GM21360 (cell line): ENCODE measurements around the gene SLC9B2.

ENCODE experiments used
- ATAC-seq: cut with Tn5 transposase; IDR thresholded peaks from one replicate; pipeline ENCODE4 v1.9.1; 2021; ENCODE audit warnings: mild to moderate bottlenecking, moderate library complexity; ENCODE audit not compliant: unreplicated experiment

SLC9B2 gene

GRCh38 chr4:103079621-103080020 is 3.1 kb upstream of the SLC9B2 start:
- ATAC-seq: no peak

GRCh38 chr4:103075894-103076746 is 441 bp downstream of the SLC9B2 start:
- peak; percentile 53 for ATAC-seq

DNA sequence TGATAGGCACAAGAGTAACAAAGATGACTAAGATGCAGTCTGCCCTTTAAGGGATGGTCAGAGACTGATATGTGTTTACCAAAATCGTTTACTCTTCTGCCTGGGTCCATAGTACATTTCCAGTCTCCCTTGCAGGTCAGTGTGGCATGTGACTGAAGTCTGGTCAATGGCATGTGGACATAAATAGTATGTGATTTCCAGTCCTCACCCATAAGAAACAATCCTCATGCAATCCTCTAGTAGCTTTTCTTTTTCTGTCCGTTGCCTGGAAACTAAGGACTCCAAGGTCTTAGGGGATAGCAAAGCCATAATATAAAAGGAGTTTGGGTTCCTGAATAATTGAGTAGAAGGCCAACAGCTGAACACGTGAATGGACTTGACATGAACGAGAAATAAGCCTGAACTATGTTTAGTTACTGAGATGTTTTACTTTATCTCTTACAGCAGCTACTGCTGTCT is 1.1 kb downstream of the SLC9B2 start:
- no peak for ATAC-seq

- no peak for ATAC-seq
Measured at GRCh38 chr4:103074744-103075434, 1.7 kb downstream of the SLC9B2 start.

DNA sequence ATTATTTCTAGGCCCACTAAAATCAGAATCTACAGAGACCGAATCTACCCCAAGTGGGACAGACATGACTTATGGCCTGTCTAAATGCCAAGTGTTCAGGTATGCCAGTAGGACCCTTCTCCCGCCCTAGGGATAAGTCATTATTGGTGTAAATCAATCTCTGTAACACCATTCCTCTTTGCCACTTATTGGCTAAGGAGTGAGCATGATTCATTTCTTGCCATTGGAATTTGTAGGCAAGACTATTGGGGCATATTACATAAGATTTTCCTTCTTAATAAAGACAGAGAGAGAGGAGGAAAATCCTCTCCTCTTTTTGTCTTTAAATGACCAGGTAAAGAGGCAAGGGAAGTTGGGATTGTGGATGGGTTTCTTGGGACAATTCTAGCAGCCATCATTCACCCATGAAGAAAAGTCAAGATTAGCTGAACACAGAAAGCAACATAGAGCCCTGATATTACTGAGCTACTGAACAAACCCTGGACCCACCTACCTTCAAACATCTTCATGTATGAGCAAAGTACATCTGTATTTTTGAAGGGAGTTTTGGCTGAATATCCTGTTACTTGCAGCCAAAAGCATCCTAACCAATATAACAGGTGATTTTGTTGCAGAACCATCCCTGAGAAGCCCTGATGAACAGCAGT is 2.6 kb downstream of the SLC9B2 start:
- ATAC-seq: no peak

DNA sequence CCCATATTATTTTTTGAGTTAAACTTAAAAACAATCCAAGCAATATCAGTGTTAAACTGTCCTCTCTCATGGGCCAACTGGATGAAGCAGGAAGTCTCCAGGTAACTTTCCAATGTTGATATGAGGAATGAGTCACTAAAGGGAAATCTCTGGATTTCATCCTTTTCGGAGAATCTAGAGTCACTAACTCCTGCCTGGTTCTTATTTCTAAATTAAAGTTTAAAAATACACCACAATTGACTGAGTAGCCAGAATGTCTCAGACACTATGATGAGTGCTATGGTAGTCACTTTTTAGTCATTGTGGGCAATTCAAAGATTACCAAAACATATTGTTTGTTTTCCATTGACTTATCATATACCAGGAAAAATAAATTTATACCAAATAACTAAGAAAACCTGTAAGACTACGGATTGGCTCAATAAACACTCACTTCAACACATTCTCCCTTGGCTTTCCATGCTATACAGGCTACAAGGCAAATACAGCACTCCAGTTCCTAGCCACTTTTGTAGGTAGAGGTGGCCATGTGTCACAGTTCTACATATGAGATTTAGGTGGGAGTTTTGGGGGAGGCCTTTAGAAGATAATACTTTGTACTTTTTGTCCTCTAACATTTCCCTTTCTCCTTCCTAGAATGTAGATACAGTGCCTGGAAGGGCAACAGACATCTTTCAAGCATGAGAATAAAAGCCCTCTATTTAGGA is 8.6 kb downstream of the SLC9B2 start:
- no peak for ATAC-seq

DNA sequence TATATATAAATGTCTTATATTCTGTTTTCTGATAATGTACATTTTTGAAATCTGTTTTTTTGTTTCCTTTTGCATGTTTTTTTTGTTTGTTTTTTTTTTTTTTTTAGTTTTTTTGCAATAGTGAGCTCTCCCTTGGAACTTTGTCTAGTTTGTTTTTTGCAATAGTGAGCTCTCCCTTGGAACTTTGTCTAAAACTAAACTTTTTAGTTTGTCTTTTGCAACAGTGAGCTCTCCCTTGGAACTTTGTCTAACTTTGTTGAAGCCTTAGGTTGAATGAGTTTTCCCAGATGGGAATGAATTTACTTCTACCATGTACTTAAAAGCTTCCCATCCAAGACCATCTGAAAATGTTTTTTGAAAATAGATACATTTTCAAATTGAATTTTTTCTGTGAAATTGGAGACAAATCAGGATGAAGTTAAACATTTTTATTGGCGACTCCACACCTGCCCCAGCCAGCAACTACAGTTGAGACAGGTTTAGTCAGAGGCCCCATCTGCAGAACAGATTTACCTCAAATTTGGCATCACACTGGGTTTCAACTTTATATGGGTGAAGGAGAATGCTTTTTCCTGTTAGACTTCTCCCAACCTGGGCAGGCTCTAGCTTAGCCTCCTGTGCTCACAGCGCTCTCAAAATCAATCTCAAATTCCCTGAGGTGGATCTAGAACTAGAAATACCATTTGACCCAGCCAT is 16.0 kb downstream of the SLC9B2 start:
- ATAC-seq: no peak

DNA sequence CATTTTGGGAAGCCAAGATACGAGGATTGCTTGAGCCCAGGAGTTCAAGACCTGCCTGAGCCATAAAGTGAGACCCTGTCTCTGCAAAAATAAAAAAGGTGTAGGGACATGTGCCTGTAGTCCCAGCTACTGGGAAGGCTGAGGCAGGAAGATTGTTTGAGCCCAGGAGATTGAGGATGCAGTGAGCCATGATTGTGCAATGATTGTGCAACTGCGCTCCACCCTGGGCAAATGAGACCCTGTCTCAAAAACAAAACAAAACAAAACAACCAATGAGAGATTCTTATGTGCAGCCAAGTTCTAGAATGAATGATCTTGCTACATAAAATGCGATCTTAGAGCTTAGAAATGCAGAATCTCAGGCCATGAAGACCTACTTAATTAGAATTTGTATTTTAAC is 22.5 kb downstream of the SLC9B2 start:
- no peak for ATAC-seq

- no peak for ATAC-seq
Measured at GRCh38 chr4:103052779-103053178, 23.8 kb downstream of the SLC9B2 start.

DNA sequence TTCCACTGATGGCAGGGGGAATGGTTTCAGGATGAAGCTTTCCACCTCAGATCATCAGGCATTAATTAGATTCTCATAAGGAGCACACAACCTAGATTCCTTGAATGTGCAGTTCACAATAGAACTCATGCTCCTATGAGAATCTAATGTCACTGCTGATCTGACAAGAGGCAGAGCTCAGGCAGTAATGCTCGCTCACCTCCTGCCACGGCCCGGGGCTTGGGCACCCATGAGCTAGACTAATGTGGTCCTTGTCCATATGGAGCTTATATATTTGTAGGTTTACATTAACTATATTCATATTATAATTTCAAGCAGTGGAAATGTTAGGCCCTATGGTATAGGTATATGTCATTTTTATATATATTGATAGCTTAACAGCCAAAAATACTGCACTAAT is 24.4 kb downstream of the SLC9B2 start:
- ATAC-seq: no peak

- no peak for ATAC-seq
Measured at GRCh38 chr4:103050736-103051436, 25.7 kb downstream of the SLC9B2 start.

DNA sequence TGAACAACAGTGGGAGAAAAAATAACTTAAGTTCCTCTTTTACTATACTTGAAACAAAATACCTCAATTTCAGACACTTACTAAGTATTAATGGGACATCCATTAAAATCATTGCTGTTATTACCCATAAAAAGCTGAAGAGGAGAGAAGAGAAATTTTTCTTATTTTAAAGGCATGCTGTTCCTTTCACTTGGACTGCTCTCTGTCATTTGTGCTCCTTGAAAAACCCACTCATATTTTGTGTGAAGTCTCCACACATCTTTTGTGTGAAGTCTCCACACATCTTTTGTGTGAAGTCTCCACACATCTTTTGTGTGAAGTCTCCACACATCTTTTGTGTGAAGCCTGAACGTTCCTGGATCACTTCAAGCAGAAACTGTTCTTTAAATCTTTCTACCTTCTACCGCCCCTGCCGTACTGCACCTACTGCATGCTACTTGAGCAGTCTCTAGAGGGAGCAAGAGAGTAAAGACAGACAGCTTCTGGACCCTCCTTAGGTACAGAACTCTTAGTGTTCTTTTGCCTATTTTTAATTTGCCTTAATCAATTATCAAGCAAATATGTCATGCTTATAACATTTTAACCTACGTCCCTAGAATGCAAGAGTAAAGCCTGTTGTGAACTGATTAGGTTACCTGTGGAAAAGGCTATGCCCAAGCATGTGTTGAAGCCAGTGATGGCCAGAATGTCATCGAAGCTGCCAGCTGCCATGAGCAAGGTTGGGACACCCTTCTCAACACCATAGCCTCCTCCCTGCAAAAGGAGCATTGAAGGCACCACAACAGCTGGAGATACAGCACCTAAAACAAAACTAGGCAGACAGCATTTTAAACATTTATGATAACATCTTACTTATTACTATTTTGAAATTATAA is 29.9 kb downstream of the SLC9B2 start:
- ATAC-seq: peak; percentile 92

- ATAC-seq: no peak
Measured at GRCh38 chr4:103044183-103044582, 32.4 kb downstream of the SLC9B2 start.

- ATAC-seq: no peak
Measured at GRCh38 chr4:103036169-103036568, 40.4 kb downstream of the SLC9B2 start.

GRCh38 chr4:103032574-103032973 is 44.0 kb downstream of the SLC9B2 start:
- ATAC-seq: peak; percentile 94

DNA sequence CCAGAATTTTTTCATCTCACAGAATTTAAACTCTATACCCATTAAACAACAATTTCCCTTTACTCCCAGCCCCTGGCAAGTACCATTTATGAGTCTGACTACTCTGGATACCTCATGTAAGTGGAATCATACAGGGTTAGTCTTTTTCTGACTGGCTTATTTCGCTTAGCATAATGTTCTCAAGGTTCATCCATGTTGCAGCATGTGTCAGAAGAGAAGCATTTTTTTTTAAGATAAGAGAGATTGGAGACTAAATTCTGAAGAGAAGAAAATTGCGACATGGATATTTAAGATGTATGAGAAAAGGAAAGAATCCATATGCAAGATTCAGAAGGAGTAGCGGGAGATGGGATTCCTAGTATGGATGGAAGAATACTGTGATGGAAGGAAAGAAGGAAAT is 45.8 kb downstream of the SLC9B2 start:
- no peak for ATAC-seq

DNA sequence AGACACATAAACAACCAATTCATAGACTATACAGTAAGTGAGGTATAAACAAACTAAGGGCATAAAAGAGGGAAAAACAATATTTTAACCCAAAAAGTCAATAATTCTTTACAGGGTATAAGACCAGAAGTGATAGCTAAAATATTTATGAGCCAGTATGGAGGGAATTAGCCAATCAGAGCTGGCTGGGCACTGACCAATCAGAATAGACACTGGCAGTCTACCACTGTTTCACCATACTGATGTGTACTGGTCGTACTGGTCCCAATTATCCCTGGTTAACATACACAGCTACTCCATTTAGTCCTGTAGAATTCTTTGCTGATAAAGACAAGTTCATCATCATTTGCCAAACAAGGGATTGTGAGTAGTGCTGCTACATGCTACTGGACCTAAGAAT is 47.3 kb downstream of the SLC9B2 start:
- no peak for ATAC-seq

DNA sequence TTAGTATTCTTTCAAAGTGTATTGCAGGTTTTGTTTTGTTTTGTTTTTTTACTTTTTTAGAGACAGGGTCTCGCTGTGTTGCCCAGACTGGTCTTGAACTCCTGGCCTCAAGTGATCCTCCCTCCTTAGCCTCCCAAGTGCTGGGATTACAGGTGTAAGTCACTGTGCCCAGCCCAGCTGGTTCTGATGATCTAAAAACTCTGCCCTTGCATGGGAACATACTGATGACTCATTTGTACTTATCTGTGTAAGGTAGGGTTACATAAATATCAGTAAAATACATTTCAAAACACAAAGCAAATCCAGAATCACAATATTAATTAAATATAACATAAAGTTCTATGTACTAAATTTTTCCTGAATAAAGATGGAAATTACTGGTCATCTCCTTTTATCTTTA is 49.7 kb downstream of the SLC9B2 start:
- ATAC-seq: no peak

DNA sequence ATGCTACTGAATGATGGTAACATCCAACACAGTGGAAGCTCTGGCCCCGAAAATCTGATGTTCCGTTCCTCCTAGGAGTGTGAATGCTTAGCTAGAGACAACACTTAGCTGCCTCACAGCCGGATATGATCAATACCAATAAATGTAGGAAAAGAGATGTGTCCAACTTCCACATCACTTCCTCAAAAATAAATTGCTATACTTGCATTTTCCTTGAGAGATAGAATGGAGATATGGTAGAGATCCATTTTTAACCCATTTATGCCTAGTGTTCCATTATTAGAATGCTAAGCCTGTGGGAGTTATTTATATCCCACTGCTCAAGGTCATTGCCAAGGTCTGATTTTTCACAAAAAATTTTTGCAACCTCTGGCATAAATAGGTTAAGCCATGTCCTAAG is 51.6 kb downstream of the SLC9B2 start:
- no peak for ATAC-seq
